Endothelial cell of umbilical vein (primary cell): ENCODE results near the gene RMC1. TPM values are rescaled to one million over a fixed set of nuclear protein-coding genes. Genes with fewer than 3 reads are reported as not detected.

Experiments used
- BruUV-seq: library from RNA; stranded (reverse); fragments of 400-500 nt; replicated peaks from 2 replicates; lab custom pipeline; 2021; lab: Mats Ljungman, UMichigan
- CTCF ChIA-PET: fragments of 300-600, 350-600 bp; sonication (Branson Sonifier 250); formaldehyde crosslinking; loops from one replicate; lab custom pipeline; 2021; ENCODE audit warnings: antibody characterized with exemption, inconsistent platforms; lab: Charles Lee
- POLR2A ChIA-PET: fragments of 300-600, 350-600 bp; sonication (Branson Sonifier 250); formaldehyde crosslinking; loops from one replicate; lab custom pipeline; 2021; ENCODE audit warnings: antibody characterized with exemption, inconsistent platforms; lab: Charles Lee
- DNase-seq: peaks from one replicate; pipeline ENCODE4 v3.0.0-alpha.2; 2011; ENCODE audit warnings: low read depth, low spot score
- FAIRE-seq: peaks from 2 replicates; lab custom pipeline; 2011; peaks lifted over from hg19 to GRCh38; lab: Jason Lieb, UNC
- H2AFZ ChIP-seq: 2 replicates; pipeline ENCODE4 v1.6.0; 2012; ENCODE audit warnings: low read depth, low read length, control low read depth, inconsistent platforms
- H3K27ac ChIP-seq: 2 replicates; pipeline ENCODE4 v1.5.1; 2011; ENCODE audit warnings: low read depth, mild to moderate bottlenecking, control low read depth, low read length, moderate library complexity; ENCODE audit not compliant: insufficient read depth
- H3K27me3 ChIP-seq, 2 experiments: 2 replicates each; pipeline versions ENCODE4 v1.6.0 to v1.6.1; 2011; ENCODE audit warnings: low read length in 2 of 2, mixed read lengths in 1 of 2; ENCODE audit not compliant: control insufficient read depth in 2 of 2, insufficient read depth in 2 of 2
- H3K36me3 ChIP-seq, 2 experiments: 2 replicates in 1 of 2; 3 replicates in 1 of 2; pipeline ENCODE4 v1.5.1; 2011; ENCODE audit warnings: low read length in 2 of 2, mild to moderate bottlenecking in 1 of 2, moderate library complexity in 1 of 2; ENCODE audit not compliant: control insufficient read depth in 2 of 2, insufficient read depth in 2 of 2; ENCODE audit errors: extremely low read depth in 1 of 2
- H3K4me1 ChIP-seq: 3 replicates; pipeline ENCODE4 v1.5.1; 2011; ENCODE audit warnings: mild to moderate bottlenecking, low read length; ENCODE audit not compliant: control insufficient read depth, insufficient read depth; ENCODE audit errors: extremely low read depth
- H3K4me2 ChIP-seq: 2 replicates; pipeline ENCODE4 v1.6.1; 2011; ENCODE audit warnings: low read length, control low read depth, mixed read lengths; ENCODE audit not compliant: insufficient read depth
- H3K4me3 ChIP-seq, 3 experiments: fragments of 200-600 bp in 1 of 3; sonication (generic), shearing (Covaris generic) in 1 of 3; replicated peaks in 1 of 3; 2 replicates each; pipeline ENCODE4 v1.5.1; 2011 to 2016; ENCODE audit warnings: control low read depth in 3 of 3, low read length in 3 of 3, mild to moderate bottlenecking in 2 of 3, inconsistent platforms in 1 of 3, low read depth in 1 of 3, moderate library complexity in 1 of 3; ENCODE audit not compliant: insufficient read depth in 1 of 3
- H3K79me2 ChIP-seq: 2 replicates; pipeline ENCODE4 v1.6.0; 2012; ENCODE audit warnings: low read length, inconsistent platforms; ENCODE audit not compliant: control insufficient read depth, insufficient read depth
- H3K9ac ChIP-seq: replicated peaks from 2 replicates; pipeline ENCODE3; 2011; ENCODE audit warnings: low read length, control low read depth; ENCODE audit not compliant: insufficient read depth; ENCODE audit errors: extremely low read depth
- H3K9me1 ChIP-seq: replicated peaks from 3 replicates; pipeline ENCODE4 v1.6.0; 2011; ENCODE audit warnings: mild to moderate bottlenecking, low read length; ENCODE audit not compliant: control insufficient read depth, insufficient read depth; ENCODE audit errors: extremely low read depth
- H3K9me3 ChIP-seq: replicated peaks from 2 replicates; pipeline ENCODE4 v1.5.1; 2012; ENCODE audit warnings: low read length, inconsistent platforms; ENCODE audit not compliant: control insufficient read depth, insufficient read depth
- H4K20me1 ChIP-seq: replicated peaks from 2 replicates; pipeline ENCODE3; 2011; ENCODE audit warnings: mild to moderate bottlenecking, low read length; ENCODE audit not compliant: control insufficient read depth, insufficient read depth; ENCODE audit errors: extremely low read depth
- EZH2 ChIP-seq: IDR thresholded peaks from 2 replicates; pipeline ENCODE4 v1.6.1; 2012; ENCODE audit warnings: borderline replicate concordance, low read depth, mild to moderate bottlenecking, moderate library complexity, low read length, inconsistent platforms; ENCODE audit not compliant: severe bottlenecking
- FOS ChIP-seq: IDR thresholded peaks from 2 replicates; pipeline ENCODE4 v1.6.1; 2011; ENCODE audit warnings: mild to moderate bottlenecking, low read length, moderate library complexity, borderline replicate concordance; ENCODE audit not compliant: insufficient read depth
- GATA2 ChIP-seq: IDR thresholded peaks from 2 replicates; pipeline ENCODE4 v1.7.0; 2011; ENCODE audit warnings: low read depth, mild to moderate bottlenecking, moderate library complexity, mixed read lengths, low read length; ENCODE audit not compliant: insufficient read length, insufficient read depth
- JUN ChIP-seq: IDR thresholded peaks from 2 replicates; pipeline ENCODE4 v1.6.1; 2011; ENCODE audit warnings: borderline replicate concordance, low read depth; ENCODE audit not compliant: insufficient read length, insufficient read depth
- MAX ChIP-seq: IDR thresholded peaks from 2 replicates; pipeline ENCODE4 v1.6.1; 2011; ENCODE audit not compliant: insufficient read depth, insufficient read length
- MYC ChIP-seq: IDR thresholded peaks from one replicate; pipeline ENCODE4 v1.6.1; 2011; ENCODE audit warnings: mild to moderate bottlenecking, low read depth, low read length
- POLR2A ChIP-seq: IDR thresholded peaks from 2 replicates; pipeline ENCODE4 v1.6.1; 2012; ENCODE audit warnings: low read depth, mild to moderate bottlenecking, control low read depth, low read length
- POLR2AphosphoS5 ChIP-seq: IDR thresholded peaks from 2 replicates; pipeline ENCODE4 v1.6.1; 2012; ENCODE audit warnings: low read depth, mild to moderate bottlenecking, control low read depth, low read length, moderate library complexity; ENCODE audit not compliant: insufficient read depth
- dilution Hi-C: fragments of 300-500 bp; cut with MboI; formaldehyde crosslinking; loops from one replicate; pipeline ENCODE4 v1.15.0; 2019; ENCODE audit warnings: low sequenced_read_pairs; ENCODE audit not compliant: extremely low pct_ligation_motif_present
- intact Hi-C: fragments of 100-400 bp; cut with micrococcal nuclease; formaldehyde crosslinking; loops from one replicate; pipeline ENCODE4 v1.10.0; 2022
- polyA plus RNA-seq, 4 experiments: library from polyadenylated mRNA; depleted of rRNA in 3 of 4; stranded (reverse) in 3 of 4; unstranded in 1 of 4; fragments of >200 nt; gene quantifications; 2 replicates each; pipeline versions ENCODE4 v1.2.1 to v1.2.3, GENCODE V29; 2011 to 2012; ENCODE audit warnings: missing spikeins in 1 of 4
- total RNA-seq: library from RNA; stranded (reverse); gene quantifications from 2 replicates; pipeline ENCODE4 v1.2.3, GENCODE V29; 2021
- TF ChIP-seq, protein P1 (sequence below), 2 donors: IDR thresholded peaks; 1 replicate in 1 of 2; 2 replicates in 1 of 2; pipeline ENCODE4 v1.5.1; 2011; ENCODE audit warnings: low read length in 2 of 2, mild to moderate bottlenecking in 2 of 2, moderate library complexity in 2 of 2, control low read depth in 1 of 2, inconsistent platforms in 1 of 2, low read depth in 1 of 2; ENCODE audit not compliant: insufficient read depth in 1 of 2; ENCODE audit errors: extremely low read depth in 1 of 2

Gene RMC1
- total and polyA plus RNA-seq, 2 donors (not counting 3 experiments of a cell fraction or from before 2014, with no cell fraction given): 26.2 to 29.7 TPM

DNA sequence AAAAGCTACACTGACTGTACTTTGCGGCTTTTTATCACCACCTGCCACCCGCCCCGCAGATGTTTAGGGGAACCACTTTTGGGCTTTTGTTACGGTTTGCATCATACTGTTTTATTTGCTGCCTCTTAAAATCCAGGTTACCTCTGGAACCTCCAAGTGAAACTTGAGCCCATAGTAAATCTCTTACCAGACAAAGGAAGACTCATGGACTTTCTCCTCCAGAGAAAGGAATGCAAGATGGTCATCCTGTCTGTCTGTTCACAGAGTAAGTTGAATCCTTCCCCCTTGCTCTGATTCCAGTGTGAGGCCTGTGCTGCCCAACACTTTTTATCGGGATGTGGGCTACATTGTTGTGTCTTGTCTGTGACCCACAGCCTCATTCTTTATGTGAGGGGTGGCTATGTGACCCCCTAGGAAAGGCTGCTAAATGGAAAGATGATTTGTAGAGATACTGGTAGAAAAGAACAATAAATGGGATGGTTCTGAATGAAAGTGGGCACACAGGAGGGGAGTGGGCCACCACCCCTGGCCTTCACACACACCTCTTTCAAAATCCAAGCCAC lies 23.3 kb downstream of the RMC1 start:
- Histone ChIP-seq H3K4me3 (no peak overlapping the region), H3K9me3 (no peaks in the 10 kb centered on the region), H3K36me3 (peaks cover 25 to 35% of the 10 kb centered on the region in 2 experiments), H3K9me1 (no peaks in the 10 kb centered on the region), H3K27me3 (no peaks in the 10 kb centered on the region), H3K27ac (no peak overlapping the region), H2AFZ (no peak overlapping the region), H3K4me2 (no peak overlapping the region), H3K9ac (no peak overlapping the region), H3K79me2 (no peaks in the 10 kb centered on the region), H4K20me1 (no peaks in the 10 kb centered on the region), H3K4me1 (peaks cover 17% of the 10 kb centered on the region)
- no peak for DNase-seq
- no peak for FAIRE-seq
- CTCF ChIA-PET: no interaction called here
- POLR2A ChIA-PET: no interaction called here
- no peak for TF ChIP-seq POLR2AphosphoS5
- no peak for TF ChIP-seq GATA2
- TF ChIP-seq JUN: no peak
- no peak for TF ChIP-seq POLR2A
- TF ChIP-seq EZH2: no peak
- TF ChIP-seq, protein P1, sequence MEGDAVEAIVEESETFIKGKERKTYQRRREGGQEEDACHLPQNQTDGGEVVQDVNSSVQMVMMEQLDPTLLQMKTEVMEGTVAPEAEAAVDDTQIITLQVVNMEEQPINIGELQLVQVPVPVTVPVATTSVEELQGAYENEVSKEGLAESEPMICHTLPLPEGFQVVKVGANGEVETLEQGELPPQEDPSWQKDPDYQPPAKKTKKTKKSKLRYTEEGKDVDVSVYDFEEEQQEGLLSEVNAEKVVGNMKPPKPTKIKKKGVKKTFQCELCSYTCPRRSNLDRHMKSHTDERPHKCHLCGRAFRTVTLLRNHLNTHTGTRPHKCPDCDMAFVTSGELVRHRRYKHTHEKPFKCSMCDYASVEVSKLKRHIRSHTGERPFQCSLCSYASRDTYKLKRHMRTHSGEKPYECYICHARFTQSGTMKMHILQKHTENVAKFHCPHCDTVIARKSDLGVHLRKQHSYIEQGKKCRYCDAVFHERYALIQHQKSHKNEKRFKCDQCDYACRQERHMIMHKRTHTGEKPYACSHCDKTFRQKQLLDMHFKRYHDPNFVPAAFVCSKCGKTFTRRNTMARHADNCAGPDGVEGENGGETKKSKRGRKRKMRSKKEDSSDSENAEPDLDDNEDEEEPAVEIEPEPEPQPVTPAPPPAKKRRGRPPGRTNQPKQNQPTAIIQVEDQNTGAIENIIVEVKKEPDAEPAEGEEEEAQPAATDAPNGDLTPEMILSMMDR (IDR thresholded peaks at IDR 0.05; ENCODE audit: extremely low read depth in 1 of 2, insufficient read depth in 1 of 2, low read depth in 1 of 2, low read length in 2 of 2): no peak
- TF ChIP-seq FOS: no peak
- TF ChIP-seq MYC: no peak
- no peak for TF ChIP-seq MAX
- intact Hi-C loops (no loop called here), dilution Hi-C loops (no loop called here)
- no TSS peak for BruUV-seq
